HG02588 (cell line): ENCODE data around the gene SEMA5A.
A peak's percentile ranks its signal among the peaks of the same experiment; 100 is the strongest.

Experiments used
- ATAC-seq: cut with Tn5 transposase; IDR thresholded peaks from one replicate; pipeline ENCODE4 v1.9.1; 2021; ENCODE audit warnings: mild to moderate bottlenecking, moderate library complexity; ENCODE audit not compliant: unreplicated experiment

The SEMA5A gene

DNA sequence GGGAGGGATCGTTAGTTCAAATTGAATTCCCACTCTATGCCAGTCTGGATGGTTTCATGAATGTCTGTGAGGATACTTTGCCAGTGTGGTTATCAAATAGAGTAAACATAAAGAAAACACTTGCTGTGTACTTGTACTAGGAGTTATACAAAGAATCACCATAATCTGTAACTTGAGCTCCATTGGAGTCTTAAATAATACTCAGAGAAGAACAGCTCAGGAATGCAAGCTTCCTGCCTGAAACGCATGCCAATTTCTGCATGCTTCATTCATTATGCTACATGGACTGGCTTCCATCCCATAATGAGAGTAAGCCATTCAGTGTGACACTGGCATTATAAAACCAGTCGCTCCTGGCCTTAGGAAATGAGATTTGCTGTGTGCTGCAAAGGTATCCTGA, 351.4 kb downstream of the SEMA5A start:
- no peak for ATAC-seq

DNA sequence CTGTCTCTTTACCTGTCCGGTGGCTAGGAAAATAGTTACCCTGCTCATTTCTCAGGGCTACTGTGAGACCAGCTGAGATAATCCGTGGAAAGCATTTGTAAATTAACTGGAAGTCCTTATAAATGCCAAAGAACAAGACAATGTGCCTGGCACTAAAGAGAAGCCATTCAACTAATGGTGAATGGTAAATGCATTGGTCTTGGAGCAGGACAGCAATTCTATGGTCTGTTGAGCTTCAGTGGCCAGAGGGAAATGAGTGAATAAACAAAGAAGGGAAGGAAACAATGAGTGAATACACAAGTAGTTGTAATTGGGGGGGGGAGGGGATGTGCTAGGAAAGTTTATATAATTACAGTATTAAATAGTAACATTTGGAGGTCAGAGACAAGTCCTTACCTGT, 353.6 kb downstream of the SEMA5A start:
- no peak for ATAC-seq

DNA sequence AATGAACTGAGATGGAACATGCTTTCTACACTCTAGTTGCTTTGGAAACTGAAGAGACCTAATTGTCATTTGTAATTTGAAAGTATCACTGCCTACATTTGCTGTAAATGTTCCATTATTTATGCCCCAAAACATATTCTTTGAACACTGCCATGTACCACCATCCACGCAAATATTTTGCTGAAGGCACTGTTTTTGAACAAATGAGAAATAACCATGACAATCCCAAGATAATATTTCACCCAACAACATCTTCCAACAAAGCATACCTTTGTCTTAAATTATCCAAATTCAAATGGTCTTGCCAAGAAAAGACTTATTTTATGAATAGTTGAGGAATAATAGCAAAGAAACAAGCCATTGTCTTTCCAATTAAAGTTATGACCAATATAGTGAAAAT, 356.2 kb downstream of the SEMA5A start:
- no peak for ATAC-seq

DNA sequence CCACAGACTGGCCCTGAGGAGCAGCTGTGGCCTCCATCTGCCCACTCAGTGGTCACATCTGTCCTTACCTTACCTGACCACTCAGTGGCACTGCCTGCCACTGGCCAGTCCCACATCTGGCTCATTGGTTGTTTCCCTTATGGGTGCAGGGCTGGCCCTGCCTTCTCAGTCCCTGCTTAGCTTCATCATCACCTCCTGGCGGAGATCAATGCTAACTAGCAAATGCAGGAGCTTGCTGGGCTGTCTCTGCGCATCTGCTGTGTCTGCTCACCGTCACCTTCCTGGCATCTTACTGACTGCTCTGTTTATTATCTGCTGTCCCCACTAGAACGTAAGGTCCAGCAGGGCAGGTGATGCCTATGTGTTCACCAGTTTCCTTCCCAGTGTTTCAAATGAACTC, 356.9 kb downstream of the SEMA5A start:
- ATAC-seq = no peak

DNA sequence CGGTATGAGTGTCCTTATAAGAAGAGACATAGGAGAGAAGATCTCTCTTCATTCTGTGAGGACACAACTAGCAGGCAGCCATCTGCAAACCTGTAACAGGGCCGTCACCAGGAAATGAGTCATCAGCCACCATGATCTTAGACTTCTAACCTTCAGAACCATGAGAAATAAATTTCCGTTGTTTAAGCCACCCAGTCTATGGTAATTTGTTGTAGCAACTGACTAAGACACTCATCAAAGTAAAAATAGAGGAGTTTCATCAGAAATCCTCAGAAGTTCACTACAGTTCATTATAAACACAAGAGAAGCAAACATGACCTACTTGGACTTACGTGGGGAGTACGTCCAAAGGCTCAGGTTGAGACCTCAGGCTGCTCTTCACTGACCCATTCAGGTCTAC, 357.7 kb downstream of the SEMA5A start:
- ATAC-seq = no peak

DNA sequence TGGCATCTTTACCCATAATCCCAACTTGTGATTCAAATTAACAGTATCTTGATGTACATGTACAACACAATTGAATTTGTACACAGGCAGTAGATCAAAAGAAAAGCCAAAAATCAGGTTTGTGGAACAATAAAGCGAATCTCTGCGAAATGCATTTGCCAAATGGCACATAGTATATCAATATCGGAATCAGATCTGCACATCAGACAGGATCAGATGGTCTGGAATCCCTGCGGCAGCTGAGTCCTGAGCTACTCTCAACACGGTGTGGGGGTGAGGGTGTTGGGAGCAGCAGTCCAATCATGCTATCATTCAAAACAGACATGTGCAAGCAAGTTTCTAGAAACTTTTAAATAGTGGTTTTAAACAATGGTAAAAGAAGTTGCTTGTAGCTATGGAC, 358.3 kb downstream of the SEMA5A start:
- ATAC-seq = no peak

DNA sequence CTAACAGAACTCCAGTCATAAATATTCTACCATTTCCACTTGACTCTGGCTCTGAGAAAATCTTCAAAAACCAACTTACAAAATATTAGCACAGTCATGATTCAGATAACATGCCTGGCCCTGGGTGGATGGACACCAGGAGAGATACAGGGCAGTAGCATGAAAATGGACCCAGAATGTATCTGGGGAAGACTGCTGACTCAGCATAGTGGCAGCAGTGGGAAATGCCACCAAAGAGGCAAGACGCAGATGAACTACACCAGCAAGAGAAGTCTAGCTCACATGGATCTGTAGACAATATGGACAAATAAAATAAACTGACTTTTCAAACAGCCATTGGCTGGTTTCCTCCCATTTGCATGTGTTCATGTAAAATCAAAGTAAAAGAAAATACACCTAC, 359.8 kb downstream of the SEMA5A start:
- no peak for ATAC-seq

DNA sequence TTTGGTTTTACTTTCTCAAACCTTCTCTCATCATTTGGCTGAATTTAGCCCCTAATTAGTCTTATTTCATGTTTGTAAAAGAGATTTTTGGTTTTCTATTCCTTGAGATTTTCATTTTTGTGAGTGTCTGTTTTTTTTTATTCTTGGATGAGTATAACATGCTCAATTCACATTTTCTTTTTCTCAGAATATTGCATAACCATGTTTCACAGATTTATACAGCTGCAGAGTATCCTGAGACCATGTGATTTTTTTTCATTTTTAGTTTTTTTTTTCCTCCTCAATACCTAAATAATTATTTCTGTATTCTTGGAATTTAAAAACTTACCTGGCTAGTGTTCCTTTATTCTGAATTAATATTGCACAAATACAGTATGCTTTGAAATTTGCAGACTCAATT, 361.9 kb downstream of the SEMA5A start:
- ATAC-seq = no peak

DNA sequence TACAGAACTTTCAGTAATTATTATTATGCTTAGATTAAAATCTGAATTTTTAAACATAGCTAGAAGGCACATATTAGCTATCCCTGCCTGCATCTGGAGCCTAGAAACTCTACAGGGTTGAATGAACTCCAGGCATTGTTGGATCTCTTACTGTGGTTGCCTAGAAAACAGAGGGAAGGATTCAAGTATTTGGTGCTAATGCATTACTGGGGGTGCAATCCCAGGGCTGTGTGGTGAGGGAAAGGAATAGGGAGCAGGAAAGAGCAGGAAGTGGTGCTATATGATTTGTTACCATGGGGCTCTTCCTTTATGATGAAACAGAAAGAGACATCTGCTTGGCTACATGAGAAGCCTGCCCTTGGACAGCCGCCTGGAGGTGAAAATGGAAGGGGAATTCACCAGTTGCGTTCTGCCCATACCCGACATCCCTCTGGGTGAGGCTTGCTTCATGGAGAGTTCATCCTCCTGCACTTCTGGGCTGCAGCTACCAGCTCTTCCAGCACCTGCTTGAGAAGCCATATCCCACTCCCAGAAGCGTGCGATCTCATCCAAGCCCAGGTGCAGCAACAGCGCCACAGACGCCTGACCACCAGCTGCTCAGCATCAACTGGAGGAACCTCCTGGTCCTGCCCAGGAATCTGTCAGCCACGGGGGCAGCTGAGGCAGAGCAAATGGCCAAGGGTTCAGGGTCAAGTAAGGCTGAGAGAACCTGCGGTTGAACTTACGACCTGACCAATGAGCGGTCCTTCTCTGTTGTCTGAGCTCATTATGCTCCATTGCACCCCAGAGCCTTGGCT, 362.8 kb downstream of the SEMA5A start:
- ATAC-seq = no peak

DNA sequence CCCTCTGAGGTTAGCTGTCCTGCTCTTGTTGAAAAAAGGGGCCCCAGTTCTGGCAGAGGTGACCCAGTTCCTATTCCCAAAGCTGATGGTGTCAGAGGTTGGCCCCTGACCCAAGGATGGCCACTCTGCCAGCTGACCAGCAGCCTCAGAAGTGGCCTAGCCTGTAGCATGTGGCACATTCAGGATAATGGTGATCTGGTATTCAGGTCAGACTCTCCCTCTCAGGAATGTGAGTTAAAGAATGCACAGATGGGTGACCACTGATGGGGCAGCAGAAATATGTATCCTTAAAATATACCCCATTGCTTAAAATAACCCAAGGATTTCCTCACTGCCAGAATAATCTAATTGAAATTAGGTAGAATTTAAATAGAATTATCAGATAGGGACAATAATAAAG, 369.2 kb downstream of the SEMA5A start:
- no peak for ATAC-seq

DNA sequence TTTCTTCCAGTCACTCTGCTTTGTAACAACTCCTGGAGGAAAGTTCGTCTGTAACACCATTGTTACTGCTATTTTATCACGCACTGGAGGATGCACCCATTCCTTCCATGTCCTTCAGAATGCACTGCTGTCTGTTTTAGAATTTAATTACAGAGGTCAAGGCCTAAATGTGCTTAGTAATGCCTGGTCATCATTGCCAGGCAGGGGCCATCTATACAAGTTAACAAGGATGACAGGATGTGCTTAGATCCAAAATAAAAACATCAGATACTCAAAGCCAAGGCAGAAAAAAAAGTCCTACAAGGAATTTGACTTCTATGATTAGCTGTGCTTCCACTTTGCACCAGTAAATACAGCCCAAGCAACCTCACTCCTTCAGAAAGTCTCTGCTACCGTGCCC, 371.4 kb downstream of the SEMA5A start:
- ATAC-seq = no peak

DNA sequence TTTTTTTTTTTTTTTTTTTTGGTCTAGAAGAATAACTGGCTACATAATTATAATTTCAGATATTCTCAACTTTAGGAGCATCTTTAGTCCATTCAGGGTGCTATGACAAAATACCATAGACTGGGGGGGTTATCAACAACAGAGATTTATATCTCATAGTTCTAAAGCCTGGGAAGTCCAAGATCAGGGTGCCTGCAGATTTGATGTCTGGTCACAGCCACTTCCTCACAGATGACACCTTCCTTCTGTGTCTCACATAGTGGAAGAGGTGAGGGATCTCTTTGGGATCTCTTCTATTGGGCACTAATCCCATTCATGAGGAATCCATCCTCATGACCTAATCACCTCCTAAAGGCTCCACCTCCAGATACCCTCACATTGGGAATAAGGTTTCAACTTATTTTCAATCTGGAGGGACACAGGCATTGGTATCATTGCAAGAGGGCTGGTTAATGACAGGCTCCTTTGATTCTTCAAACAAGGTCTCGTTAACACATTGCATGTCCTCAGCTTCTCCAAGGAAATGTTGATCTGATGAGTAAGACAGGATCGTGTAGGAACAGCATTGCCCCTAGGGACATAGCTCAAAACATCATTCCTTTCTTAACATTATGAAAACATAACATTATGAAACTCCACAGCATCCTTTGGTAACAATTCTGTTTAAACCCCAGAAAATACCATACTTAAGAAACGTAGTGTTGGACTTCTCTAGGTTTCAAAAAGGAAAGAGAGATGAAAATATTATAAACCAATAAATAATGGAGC, 372.4 kb downstream of the SEMA5A start:
- ATAC-seq = no peak

DNA sequence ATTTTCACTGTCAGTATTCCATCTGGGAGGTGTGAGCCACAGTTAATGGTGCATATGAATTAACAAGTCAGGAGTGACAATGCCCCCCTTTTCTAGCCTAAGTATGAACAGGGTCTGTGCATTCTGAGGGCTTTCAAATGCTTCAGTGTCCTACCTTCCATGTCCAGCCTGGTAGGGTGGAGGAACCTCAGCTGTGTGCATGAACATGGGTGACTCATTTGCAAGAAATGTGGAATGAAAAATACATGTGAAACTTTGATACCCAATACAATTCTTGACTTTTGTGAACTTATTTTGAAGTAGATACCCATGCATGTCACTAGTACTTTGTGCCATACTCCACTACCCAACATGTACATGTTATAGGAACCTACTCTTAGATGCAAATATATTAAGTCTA, 375.8 kb downstream of the SEMA5A start:
- no peak for ATAC-seq

DNA sequence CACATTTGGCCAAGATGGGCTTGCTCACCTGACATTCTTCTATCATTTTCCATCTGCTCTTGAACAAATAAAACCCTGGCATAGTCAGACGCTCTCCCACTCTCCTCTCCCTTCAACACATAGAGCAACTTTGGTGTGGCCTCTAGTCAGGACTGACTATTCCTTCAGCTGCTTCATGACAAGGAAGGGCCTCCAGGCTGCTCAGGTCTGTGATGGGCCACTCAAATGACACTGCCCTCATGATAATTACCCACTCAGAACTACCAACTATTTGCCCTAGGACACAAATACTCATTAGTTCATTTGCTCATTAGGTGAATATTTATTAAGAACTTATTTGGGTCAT, 376.3 kb downstream of the SEMA5A start:
- no peak for ATAC-seq

DNA sequence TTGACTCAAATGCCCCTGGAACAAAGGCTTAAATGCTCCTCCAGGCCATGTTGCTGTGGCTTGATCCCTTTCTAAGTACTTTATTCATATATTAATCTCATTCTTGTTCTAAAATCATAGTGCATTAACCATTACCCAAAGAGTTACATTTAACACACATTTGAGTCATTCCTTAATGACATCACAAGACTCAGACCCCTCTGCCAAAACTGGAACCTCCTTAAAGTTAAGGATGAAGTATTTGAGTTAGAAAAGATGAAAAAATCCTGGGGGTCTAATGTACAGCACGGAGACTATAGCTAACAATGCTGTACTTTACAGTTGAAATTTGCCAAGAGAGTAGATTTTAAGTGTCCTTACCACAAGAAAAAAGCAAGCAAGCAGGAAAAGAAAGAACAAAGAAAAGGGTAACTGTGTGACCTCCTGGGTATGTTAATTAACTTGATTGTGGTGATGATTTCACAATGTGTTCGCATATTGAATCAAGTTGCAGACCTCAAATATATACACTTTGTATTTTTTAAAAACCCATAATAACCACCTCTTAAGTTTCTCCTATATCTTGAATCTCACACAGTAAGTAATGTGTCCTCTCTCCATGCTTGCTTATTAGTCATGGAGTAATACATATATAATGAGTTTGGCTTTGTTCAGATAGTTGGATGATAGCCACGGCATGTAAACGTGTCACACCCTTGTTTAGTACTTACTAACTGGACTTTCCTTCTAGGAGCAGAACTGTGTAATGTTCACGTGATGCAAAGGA, 376.9 kb downstream of the SEMA5A start:
- no peak for ATAC-seq

DNA sequence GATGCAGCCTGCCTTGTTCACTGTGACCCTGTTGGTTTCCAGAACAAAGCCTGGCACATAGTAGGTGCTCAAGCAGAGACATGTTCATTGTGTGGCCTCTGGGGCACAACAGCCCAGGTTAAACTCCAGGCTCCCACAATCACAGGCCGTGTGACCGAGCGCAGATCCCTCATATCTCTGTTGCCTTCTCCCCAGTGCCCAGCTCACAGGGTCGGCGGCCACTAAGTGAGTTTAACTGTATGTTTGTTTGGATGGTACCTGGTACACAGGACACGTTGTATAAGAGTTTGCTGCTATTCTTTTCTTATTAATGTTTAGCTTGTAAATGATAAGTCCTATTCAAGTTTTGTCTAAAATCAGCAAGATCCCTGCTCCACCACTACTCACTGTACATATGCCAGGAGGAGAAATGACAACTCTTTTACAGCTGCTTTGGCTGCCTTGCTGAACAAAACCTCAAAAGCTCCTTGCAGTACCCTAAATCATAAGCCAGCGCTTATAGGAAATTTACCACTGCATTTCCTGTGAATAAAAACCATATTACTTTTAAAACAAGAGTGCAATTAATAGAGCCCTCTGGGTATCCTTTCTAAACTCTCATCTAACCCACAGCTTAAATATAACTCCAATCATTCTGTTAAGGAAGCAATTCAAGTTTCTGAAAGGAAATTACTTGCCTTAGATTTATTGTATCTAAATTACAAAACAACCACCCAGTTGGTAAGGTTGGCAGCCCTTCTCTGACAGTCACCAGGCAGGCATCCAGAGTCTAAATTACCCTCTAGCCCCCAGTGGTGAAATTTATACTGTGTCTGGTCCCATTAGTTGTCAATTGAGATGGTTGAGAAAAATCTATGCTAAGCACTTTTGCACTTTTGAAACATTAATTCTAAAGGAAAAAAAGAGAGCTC, 379.4 kb downstream of the SEMA5A start:
- no peak for ATAC-seq

DNA sequence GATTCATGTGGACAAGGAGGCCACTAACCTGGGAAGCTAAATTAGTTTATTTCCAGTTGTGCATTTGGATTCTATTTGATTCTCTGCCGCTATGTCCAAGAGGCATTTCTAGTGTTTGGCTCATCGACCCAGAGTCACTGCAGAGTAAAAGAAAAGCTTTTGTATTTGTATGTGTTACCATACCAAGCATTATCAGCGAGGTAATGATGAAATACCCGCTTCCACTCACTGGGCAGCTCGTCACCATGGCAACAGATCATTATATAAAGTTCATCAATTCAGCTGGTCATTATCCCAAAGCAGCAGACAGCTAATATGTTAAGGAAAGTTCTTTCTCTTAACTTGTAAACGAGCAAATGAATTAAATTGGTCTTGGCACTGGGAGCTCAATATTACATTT, 380.3 kb downstream of the SEMA5A start:
- ATAC-seq = no peak

DNA sequence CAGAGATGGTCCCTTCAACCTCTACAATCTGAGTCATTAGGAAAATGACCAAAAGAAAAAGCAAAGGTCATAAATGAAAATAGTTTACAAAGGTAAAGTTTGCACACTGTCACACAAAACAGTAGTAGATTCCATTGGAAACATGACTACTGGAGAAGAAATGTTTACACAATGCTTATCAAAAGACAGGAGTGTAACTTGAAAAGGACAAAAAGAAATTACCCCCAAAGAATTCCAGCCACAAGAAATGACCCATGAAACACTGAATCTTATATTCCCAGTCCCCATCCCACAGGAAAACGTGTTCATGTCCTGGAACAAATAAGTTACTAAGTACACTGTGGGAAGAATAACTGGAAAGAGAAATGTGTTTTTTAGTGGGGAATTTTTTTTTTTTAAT, 385.1 kb downstream of the SEMA5A start:
- ATAC-seq = no peak

DNA sequence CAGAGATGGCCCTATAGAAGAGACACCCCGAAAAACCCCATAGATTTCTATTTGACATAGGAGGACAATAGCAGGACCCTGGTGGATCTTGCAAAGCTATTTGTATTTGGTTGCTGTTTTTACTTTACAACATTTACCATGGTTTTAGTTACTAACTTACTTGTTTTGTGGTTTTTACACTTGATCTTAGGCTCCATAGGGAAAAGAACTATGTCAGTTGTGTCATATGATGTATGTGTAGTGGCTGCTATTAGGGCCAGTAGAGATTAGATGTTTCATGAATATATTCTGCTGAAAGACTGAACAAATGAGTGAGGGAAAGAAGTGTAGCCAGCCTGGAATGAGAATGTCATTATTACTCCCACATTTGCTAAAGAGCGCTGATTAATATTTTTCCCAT, 388.1 kb downstream of the SEMA5A start:
- ATAC-seq = no peak

DNA sequence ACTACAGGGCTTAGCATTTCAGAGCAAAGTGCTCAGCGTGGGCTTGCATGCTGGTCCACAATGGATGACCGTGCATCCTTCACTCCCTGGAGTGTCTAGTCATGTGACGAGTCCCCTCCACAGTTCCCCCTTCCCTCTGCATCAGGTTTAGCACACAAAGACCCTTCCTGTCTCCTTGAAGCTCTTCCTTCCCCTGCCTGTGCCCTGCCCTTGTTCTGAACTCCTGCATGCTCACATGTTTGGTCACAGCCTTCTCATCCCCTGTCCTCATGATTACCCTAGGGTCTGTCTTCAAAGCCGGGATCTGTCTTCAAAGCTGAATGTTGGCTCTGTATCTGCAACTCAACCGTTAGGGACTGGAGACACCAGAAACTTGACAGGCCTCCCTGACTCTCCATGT, 388.9 kb downstream of the SEMA5A start:
- ATAC-seq = no peak

DNA sequence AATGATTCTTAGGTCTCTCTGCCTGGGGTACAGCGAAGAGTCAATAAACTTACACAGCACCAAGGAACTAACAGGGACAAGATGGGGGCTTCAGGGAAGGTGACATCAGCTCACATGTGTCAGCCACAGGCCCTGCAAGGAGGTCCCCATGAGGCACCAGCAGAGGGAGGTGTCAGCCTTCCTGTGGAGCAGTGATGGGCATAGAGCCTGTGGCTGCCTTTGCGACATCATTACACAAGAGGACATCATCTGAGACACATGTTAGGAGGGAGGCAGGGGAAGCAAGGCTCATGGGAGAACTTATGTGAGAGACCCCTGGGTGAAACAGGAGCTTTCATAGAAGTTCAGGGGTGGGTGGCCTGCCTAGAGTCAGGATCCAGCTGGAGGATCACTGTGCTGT, 389.6 kb downstream of the SEMA5A start:
- ATAC-seq = peak; percentile 49
